GM18870 (cell line): ENCODE data around the gene LARP1B.
A peak's percentile ranks its signal among the peaks of the same experiment; 100 is the strongest.
"Not testable (repeated sequence)": the region's sequence is repeated elsewhere in the genome, so short reads cannot be mapped to it uniquely, and the experiment has no call there.

Experiments used
- ATAC-seq: cut with Tn5 transposase; IDR thresholded peaks from one replicate; pipeline ENCODE4 v1.9.1; 2021; ENCODE audit warnings: moderate library complexity; ENCODE audit not compliant: unreplicated experiment

Gene LARP1B

GRCh38 chr4:128060699-128061565, at the start of gene LARP1B:
Gene LARP1B, plus strand, starts transcription at chr4:128061312. Its CDS starts 13,640 bp downstream, at chr4:128074952.
- peak; percentile 89 for ATAC-seq

DNA sequence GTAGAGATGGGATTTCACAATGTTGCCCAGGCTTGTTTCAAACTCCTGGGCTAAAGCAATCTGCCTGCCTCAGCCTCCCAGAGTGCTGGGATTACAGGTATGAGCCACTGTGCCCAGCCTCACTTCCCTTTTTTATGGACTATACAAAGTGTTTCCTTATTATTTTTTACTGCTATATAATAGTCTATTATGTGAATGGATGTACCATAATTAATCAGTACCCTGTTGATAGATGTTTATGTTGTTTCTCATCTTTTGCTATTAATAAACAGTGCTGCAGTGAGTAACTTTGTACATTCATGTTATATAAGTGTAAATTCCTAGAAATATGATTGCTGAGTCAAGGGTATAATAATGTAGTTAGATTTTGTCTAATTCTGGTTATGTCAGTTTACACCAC, 35.8 kb upstream of the LARP1B start:
- no peak for ATAC-seq

GRCh38 chr4:128029907-128030306, 31.2 kb upstream of the LARP1B start:
- no peak for ATAC-seq

- ATAC-seq, result no peak
These were observed 29.2 kb upstream of the LARP1B start for GRCh38 chr4:128031756-128032384.

DNA sequence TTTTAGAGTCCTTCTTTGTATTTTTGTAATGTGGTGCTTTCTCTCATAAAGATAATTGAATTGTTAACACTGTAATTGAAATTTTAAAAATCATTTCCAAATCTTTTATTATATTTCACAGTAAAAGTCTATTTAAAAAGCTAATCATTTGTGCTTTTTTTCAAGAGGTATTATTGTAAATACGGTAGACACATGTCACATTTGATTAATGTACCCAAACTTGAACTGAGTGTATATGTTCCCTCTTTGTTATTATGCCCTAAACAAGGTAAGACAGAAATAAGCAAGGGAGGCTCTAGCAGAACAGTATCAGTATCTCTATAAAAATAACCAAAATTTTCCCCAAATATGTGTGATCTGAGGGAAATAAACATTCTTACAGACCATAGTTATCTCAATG, 21.5 kb upstream of the LARP1B start:
- no peak for ATAC-seq

GRCh38 chr4:128047019-128047418, 14.1 kb upstream of the LARP1B start:
- ATAC-seq, result not testable (repeated sequence)

DNA sequence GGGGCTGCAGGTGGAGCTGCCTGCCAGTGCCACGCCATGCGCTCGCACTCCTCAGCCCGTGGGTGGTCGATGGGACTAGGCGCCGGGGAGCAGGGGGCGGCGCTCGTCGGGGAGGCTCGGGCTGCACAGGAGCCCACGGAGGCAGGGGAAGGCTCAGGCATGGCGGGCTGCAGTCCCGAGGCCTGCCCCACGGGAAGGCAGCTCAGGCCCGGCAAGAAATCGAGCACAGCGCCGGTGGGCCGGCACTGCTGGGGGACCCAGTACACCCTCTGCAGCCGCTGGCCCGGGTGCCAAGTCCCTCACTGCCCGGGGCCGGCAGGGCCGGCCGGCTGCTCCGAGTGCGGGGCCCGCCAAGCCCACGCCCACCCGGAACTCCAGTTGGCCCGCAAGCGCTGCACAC, 13.6 kb upstream of the LARP1B start:
- ATAC-seq, result not testable (repeated sequence)

DNA sequence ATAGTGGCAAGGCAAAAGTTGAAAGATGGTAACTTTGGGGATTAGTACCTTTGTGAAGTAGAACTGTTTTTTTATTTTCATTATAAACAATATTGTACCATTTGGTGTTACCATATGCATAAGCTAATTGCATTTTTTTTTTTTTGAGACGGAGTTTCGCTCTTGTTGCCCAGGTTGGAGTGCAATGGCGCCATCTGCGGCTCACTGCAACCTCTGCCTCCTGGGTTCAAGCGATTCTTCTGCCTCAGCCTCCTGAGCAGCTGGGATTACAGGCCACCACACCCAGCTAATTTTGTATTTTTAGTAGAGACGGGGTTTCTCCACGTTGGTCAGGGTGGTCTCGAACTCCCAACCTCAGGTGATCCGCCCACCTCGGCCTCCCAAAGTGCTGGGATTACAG, 9.9 kb upstream of the LARP1B start:
- not testable (repeated sequence) for ATAC-seq

DNA sequence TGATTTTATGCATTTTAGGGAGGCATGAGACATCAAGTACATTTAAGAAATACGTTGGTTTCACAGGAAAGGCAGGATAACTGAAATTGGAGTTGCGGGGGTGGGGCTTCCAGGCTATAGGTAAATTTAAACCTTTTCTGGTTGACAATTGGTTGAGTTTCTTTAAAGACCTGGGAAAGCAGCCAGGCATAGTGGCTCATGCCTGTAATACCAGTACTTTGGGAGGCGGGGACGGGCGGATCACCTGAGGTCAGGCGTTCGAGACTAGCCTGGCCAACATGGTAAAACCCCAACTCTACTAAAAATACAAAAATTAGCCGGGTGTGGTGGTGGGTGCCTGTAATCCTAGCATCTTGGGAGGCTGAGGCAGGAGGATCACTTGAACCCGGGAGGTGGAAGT, 6.2 kb upstream of the LARP1B start:
- not testable (repeated sequence) for ATAC-seq

GRCh38 chr4:128055441-128056206, 5.5 kb upstream of the LARP1B start:
- ATAC-seq, result not testable (repeated sequence)

DNA sequence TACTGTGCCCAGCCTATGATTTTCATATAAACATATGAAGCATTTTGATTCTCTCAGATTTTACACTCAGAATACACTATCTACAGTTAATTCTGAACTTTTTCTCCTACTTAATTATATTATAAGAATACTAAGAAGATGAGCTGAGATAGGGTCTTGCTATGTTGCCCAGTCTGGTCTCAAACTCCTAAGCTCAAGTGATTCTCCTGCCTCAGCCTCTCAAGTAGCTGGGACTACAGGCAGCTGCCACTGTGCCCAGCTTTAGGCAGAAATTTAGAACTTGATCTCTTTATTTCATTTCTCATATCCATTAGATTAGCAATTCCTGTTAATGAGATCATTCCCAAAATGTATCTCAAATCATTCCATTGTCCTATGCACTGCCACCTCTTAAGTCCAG, 4.7 kb upstream of the LARP1B start:
- ATAC-seq, result no peak

GRCh38 chr4:128060121-128060698, 902 bp upstream of the LARP1B start:
- ATAC-seq, result no peak

GRCh38 chr4:128061566-128062536, 739 bp downstream of the LARP1B start:
- peak; percentile 21 for ATAC-seq

DNA sequence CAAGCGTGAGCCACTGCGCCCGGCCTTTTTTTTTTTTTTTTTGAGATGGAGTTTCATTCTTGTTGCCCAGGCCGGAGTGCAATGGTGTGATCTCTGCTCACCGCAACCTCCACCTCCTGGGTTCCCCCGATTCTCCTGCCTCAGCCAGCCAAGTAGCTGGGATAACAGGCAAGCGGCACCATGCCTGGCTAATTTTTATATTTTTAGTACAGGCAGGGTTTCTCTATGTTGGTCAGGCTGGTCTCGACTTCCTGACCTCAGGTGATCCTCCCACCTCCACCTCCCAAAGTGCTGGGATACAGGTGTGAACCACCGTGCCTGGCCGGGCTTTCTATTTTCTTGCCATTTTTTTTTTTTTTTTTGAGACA, 5.3 kb downstream of the LARP1B start:
- ATAC-seq, result not testable (repeated sequence)

GRCh38 chr4:128068918-128069317, 7.8 kb downstream of the LARP1B start:
- no peak for ATAC-seq

DNA sequence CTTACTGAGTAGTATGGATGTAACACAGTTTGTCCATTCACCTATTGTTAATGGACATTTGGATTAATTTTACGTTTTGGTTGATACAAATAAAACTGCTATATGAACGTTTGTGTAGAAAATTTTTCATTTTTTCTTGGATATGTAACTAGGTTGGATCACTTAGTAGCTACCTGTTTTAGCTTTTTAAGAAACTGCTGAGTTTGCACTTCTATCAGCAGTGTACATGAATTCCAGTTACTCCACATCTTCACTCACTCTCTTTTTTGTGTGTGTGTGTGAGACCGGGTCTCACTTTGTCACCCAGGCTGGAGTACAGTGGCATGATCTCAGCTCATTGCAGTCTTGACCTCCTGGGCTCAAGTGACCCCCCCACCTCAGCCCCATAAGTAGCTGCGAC, 15.4 kb downstream of the LARP1B start:
- ATAC-seq, result no peak

DNA sequence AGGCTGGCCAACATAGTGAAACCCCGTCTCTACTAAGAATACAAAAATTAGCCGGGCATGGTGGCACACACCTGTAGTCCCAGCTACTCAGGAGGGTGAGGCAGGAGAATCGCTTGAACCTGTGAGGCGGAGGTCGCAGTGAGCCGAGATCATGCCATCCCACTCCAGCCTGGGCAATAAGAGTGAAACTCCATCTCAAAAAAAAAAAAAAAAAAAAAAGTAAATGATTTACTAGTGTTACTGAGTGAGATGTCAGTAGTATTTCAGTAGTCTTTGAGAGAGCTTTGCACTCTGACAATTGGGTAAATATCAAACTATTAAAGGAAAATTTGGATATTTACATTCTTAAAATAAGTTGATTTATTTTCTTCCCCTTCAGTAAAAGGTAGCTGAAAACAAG, 34.2 kb downstream of the LARP1B start:
- ATAC-seq, result not testable (repeated sequence)

- no peak for ATAC-seq
These were observed 46.7 kb downstream of the LARP1B start for GRCh38 chr4:128107766-128108165.

DNA sequence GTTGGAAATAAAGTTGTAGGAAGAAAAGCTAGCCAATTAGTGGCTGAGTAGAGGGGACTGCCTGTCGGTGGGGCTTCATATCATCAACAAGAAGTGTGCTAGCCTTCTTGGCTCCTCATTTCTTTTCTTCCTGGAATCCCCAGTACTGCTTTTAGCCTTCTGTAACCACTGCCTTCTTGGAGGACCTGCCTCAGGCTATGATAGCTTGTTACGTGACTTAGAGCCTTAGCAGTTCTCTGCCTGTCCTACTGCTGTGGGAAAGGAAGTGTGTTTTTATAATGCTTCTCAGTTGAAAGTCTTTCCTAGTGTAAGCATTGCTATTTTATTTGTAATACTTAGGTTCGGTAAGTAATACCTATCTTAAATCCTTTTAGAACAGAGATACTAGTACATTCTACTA, 61.9 kb downstream of the LARP1B start:
- ATAC-seq, result no peak

- no peak for ATAC-seq
These were observed 69.5 kb downstream of the LARP1B start for GRCh38 chr4:128130621-128131020.
